Retinal pigment epithelial cell (primary cell): ENCODE data around the gene GALNT2.

Experiments used
- DNase-seq: peaks from one replicate; pipeline ENCODE4 v3.0.0-alpha.2; 2010; ENCODE audit warnings: low read depth
- H3K4me3 ChIP-seq: 2 replicates; pipeline ENCODE4 v1.5.1; 2011; ENCODE audit warnings: mild to moderate bottlenecking, low read length, control low read depth, moderate library complexity
- TF ChIP-seq, protein P1 (sequence below): conservative IDR thresholded peaks from 2 replicates; pipeline ENCODE4 v1.5.1; 2011; ENCODE audit warnings: low read depth, low read length, control low read depth, inconsistent platforms

Gene GALNT2

GRCh38 chr1:230066466-230067404 is at the start of gene GALNT2:
Gene GALNT2 (plus strand): TSS chr1:230067238. CDS start chr1:230067281, 43 bp downstream.
- H3K4me3 ChIP-seq: peak within 1 kb of the TSS; percentile 90
- TF ChIP-seq, protein P1, sequence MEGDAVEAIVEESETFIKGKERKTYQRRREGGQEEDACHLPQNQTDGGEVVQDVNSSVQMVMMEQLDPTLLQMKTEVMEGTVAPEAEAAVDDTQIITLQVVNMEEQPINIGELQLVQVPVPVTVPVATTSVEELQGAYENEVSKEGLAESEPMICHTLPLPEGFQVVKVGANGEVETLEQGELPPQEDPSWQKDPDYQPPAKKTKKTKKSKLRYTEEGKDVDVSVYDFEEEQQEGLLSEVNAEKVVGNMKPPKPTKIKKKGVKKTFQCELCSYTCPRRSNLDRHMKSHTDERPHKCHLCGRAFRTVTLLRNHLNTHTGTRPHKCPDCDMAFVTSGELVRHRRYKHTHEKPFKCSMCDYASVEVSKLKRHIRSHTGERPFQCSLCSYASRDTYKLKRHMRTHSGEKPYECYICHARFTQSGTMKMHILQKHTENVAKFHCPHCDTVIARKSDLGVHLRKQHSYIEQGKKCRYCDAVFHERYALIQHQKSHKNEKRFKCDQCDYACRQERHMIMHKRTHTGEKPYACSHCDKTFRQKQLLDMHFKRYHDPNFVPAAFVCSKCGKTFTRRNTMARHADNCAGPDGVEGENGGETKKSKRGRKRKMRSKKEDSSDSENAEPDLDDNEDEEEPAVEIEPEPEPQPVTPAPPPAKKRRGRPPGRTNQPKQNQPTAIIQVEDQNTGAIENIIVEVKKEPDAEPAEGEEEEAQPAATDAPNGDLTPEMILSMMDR: no peak
- DNase-seq: no peak

- no peak for DNase-seq
- TF ChIP-seq, protein P1: no peak
Observed at GRCh38 chr1:230020451-230020850, 46.6 kb upstream of the GALNT2 start.

DNA sequence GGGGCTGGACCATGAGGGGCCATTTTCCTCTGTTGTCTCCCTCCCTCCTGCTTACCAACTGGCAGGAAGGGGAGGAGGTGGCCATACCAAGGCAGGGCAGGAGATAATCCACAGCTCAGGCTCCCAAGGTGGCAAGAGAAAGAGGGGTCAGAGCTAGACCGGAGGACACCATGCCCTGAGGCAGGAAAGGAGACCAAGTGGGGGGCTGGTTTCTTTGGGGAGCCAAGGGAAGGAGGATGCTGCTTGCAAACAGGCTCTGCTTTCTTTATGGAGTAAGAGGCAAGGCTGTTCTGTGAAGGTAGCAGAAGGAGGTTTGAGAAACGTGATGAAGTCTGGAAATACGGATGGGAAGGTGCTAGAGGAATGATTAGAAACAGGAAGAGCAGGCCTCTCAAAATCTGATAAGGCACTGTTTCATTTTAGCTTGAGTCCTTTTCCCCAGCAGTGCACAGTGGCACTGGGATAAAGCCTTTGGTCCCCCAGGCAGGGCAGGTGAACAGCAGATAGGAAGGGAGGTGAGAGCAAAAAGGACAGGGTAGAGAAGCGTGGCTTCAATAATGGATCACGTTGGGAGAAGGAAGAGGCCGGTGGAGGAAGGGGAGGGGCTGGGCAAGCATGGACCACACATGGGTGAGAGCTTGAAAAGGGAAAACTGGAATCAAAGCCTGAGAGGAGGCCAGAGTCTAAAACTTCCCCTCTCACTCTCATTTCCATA is 44.2 kb upstream of the GALNT2 start:
- TF ChIP-seq, protein P1: no peak
- no peak for DNase-seq
- H3K4me3 ChIP-seq: no peak overlapping the region

More at GRCh38 chr1:230020451-230020850, 46.6 kb upstream of the GALNT2 start:
- H3K4me3 ChIP-seq: no peak overlapping the region

- no peak for DNase-seq
- TF ChIP-seq, protein P1: no peak
- H3K4me3 ChIP-seq: no peak overlapping the region
Observed at GRCh38 chr1:230025686-230026085, 41.4 kb upstream of the GALNT2 start.

DNA sequence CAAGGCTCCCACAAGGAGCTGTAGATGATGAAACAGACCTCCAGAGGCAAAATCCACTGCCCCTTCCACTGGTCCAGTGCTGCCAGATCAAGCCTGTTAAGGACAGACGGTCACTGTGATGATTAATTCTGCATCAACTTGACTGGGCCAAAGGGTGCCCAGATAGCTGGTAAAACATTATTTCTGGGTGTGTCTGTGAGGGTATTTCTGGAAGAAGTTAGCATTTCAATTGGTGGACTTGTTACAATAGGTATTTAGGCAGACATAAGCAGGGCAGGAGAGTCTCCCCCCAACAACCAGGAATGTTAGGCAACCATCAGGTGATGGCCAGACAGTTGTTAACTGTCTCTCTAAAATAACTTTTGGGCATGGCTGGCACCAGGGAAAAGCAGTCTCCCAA is 40.9 kb upstream of the GALNT2 start:
- DNase-seq: no peak
- TF ChIP-seq, protein P1: no peak
- no peak overlapping the region for H3K4me3 ChIP-seq

DNA sequence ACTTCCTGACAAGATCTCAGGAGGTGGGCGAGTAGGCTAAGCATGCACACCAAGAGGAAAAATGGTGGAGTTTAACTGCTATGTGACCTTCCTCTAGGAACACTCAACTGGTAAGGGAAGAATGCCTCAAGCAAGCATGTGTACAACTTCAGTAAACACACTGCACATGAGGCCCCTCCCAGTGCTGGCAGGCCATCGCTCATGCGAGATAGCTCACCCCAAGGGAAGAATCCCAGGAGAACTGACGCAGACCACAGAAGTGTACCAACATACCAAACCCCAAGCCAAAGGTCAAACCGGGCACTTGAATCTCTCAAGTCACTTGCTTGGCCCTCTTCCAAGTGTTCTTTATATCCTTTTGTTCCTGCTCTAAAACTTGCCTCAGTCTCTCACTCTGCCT is 40.5 kb upstream of the GALNT2 start:
- H3K4me3 ChIP-seq: no peak overlapping the region
- DNase-seq: no peak
- TF ChIP-seq, protein P1: no peak
